HG03095 (cell line): ENCODE results near the gene ZAR1L.
A peak's percentile ranks its signal among the peaks of the same experiment; 100 is the strongest.
"Not testable (repeated sequence)": the region's sequence is repeated elsewhere in the genome, so short reads cannot be mapped to it uniquely, and the experiment has no call there.

Experiments
- ATAC-seq: cut with Tn5 transposase; IDR thresholded peaks from one replicate; pipeline ENCODE4 v1.9.1; 2021; ENCODE audit warnings: moderate library complexity; ENCODE audit not compliant: unreplicated experiment

ZAR1L gene

GRCh38 chr13:32315238-32316027, at the start of gene ZAR1L, which contains the start of gene BRCA2:
TSS of gene ZAR1L (minus strand) at chr13:32315363. CDS start at chr13:32311925, 3,438 bp downstream.
TSS of gene BRCA2 (plus strand) at chr13:32315508. CDS start at chr13:32316461, 953 bp downstream.
- ATAC-seq = peak; percentile 93

- ATAC-seq = no peak
These were observed 47.4 kb upstream of the ZAR1L start for GRCh38 chr13:32362574-32362973.

- ATAC-seq = not testable (repeated sequence)
These were observed 40.8 kb upstream of the ZAR1L start for GRCh38 chr13:32355935-32356334.

- peak; percentile 63 for ATAC-seq
These were observed 38.9 kb upstream of the ZAR1L start for GRCh38 chr13:32354040-32354439.

GRCh38 chr13:32350839-32351441, 35.8 kb upstream of the ZAR1L start:
- ATAC-seq = not testable (repeated sequence)

- ATAC-seq = no peak
These were observed 32.5 kb upstream of the ZAR1L start for GRCh38 chr13:32347651-32348050.

DNA sequence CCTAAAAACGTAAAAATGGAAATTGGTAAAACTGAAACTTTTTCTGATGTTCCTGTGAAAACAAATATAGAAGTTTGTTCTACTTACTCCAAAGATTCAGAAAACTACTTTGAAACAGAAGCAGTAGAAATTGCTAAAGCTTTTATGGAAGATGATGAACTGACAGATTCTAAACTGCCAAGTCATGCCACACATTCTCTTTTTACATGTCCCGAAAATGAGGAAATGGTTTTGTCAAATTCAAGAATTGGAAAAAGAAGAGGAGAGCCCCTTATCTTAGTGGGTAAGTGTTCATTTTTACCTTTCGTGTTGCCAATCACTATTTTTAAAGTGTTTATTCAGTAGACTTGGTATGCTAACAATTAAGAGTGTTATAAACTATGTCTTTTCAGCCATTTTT, 25.8 kb upstream of the ZAR1L start:
- ATAC-seq = no peak

GRCh38 chr13:32334671-32335070, 19.5 kb upstream of the ZAR1L start:
- ATAC-seq = no peak

- ATAC-seq = no peak
These were observed 15.3 kb upstream of the ZAR1L start for GRCh38 chr13:32330441-32330840.

GRCh38 chr13:32323912-32324311, 8.7 kb upstream of the ZAR1L start:
- no peak for ATAC-seq

DNA sequence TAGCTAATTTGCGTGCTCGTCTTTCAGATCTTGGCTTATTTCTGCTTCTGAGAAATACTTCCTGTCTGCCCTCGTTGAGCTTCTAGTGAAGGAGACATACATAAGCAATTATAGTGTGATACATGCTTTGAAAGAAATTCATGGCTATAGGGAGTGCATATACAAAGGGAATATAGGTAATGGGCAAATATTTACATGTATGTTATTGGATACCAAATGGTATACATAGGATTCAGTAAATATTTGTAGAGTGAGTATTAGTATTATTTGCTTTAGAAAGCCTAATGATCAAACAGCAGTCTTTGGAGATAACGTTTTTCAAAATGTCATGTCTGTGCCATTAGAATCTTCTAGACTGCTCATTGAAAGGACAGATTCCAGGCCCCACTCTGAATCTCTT, 5.4 kb upstream of the ZAR1L start:
- no peak for ATAC-seq

DNA sequence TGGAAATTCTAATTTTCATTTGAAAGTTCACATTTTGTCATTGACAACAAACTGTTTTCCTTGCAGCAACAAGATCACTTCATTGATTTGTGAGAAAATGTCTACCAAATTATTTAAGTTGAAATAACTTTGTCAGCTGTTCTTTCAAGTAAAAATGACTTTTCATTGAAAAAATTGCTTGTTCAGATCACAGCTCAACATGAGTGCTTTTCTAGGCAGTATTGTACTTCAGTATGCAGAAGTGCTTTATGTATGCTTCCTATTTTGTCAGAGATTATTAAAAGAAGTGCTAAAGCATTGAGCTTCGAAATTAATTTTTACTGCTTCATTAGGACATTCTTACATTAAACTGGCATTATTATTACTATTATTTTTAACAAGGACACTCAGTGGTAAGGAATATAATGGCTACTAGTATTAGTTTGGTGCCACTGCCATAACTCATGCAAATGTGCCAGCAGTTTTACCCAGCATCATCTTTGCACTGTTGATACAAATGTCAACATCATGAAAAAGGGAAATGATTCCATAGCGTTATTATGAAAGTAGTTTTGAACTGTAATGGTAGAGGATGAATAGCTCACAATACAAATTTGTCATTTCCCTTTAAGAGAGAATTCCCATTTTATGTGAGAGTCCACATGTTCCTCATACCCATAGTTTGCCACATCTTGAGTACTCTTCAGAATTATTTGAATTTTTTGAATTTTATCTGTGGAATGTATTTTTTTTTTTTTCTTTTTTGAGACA, 2.7 kb upstream of the ZAR1L start:
- no peak for ATAC-seq

GRCh38 chr13:32316501-32316900, 1.3 kb upstream of the ZAR1L start:
- ATAC-seq = no peak

- peak; percentile 53 for ATAC-seq
These were observed 821 bp upstream of the ZAR1L start for GRCh38 chr13:32316028-32316339.

- ATAC-seq = peak; percentile 5
These were observed 609 bp downstream of the ZAR1L start for GRCh38 chr13:32314271-32315237.

GRCh38 chr13:32311188-32311897, 3.8 kb downstream of the ZAR1L start:
- ATAC-seq = no peak

GRCh38 chr13:32310134-32310706, 4.9 kb downstream of the ZAR1L start:
- no peak for ATAC-seq

DNA sequence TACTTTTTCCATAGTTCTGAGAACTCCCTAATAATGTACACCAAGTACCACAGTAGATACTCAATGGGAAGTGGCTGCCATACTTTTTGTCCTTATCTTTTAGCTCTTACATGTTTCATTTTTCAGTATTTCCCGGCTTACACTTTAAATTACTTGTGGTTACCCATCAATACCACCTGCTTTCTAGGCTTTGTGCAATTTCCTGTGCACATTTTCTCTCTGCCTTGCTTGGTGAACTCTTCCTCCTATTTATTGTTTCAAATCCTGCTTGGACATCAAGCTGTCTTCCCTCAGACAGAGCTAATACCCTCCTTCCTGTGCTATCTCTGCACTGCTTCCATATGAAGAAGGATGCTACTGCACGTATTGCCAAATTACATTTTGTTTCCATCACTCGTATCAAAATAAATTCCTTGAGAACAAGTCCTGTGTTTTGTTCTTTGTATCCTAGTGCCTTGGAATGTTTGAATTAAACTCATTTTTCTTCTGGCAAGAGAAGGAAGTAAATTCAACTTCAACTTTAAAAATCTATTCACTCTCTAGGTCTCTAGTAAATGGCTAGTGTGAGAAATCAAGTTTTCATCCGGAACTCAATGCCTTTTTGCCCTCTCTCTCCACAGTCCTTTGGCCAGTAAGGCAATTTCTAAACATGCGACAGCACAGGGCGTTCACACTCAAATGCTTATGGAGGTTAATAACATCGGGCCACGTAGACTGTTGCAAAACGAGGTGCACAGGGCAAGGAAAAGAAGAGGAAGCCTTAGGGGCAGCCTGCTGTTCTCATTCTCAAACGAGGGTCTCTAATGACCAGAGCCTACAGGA, 5.6 kb downstream of the ZAR1L start:
- no peak for ATAC-seq

GRCh38 chr13:32305646-32306045, 9.5 kb downstream of the ZAR1L start:
- no peak for ATAC-seq
